Gastrocnemius medialis (tissue), 4 donors: ENCODE measurements around the gene ADH7. TPM values are rescaled to one million over a fixed set of nuclear protein-coding genes. Genes with fewer than 3 reads are reported as not detected.
A peak's percentile ranks its signal among the peaks of the same experiment; 100 is the strongest.
"Not testable (repeated sequence)": the region's sequence is repeated elsewhere in the genome, so short reads cannot be mapped to it uniquely, and the experiment has no call there.

Experiments
- ATAC-seq, 2 donors: fragments of 150-250 bp; one replicate each; pipeline ENCODE4 v1.9.1; 2016
- DNase-seq, 2 donors: peaks; one replicate each; pipeline ENCODE4 v3.0.0-alpha.2; 2019
- H3K27ac ChIP-seq, 4 donors: fragments of 200-600 bp; sonication (generic); 1 replicate in 1 of 4; 2 replicates in 3 of 4; pipeline ENCODE4 v1.5.1; 2016 to 2018; ENCODE audit warnings: mild to moderate bottlenecking in 2 of 4, moderate library complexity in 1 of 4
- H3K27me3 ChIP-seq, 3 donors: fragments of 200-600 bp; sonication (generic) in 2 of 3; 1 replicate in 1 of 3; 2 replicates in 2 of 3; pipeline versions ENCODE4 v1.5.1 to v1.6.0; 2016 to 2019; ENCODE audit warnings: mild to moderate bottlenecking in 1 of 3, moderate library complexity in 1 of 3
- H3K36me3 ChIP-seq, 2 donors: fragments of 200-600 bp; sonication (generic) in 1 of 2; one replicate each; pipeline ENCODE4 v1.5.1; 2017 to 2018
- H3K4me1 ChIP-seq, 2 donors: fragments of 200-600 bp; sonication (generic) in 1 of 2; one replicate each; pipeline ENCODE4 v1.5.1; 2016 to 2017; ENCODE audit warnings: mild to moderate bottlenecking in 2 of 2
- H3K4me3 ChIP-seq, 4 donors: fragments of 200-600 bp; sonication (generic) in 3 of 4; 1 replicate in 1 of 4; 2 replicates in 3 of 4; pipeline ENCODE4 v1.5.1; 2016 to 2019; ENCODE audit warnings: mild to moderate bottlenecking in 2 of 4
- H3K9me3 ChIP-seq, 3 donors: fragments of 200-600 bp; sonication (generic) in 2 of 3; 1 replicate in 1 of 3; 2 replicates in 2 of 3; pipeline ENCODE4 v1.5.1; 2016 to 2019
- POLR2A ChIP-seq, 2 donors: fragments of 450-650 bp; IDR thresholded peaks; one replicate each; pipeline ENCODE4 v1.6.1; 2017; ENCODE audit warnings: antibody characterized with exemption in 2 of 2, mild to moderate bottlenecking in 2 of 2, moderate library complexity in 2 of 2
- in situ Hi-C, 4 donors: fragments of 200-750 bp; cut with MboI; loops; one replicate each; pipeline versions ENCODE4 v1.15.0 to v1.8.0; 2017; ENCODE audit warnings: low sequenced_read_pairs in 4 of 4
- intact Hi-C: fragments of 100-400 bp; cut with DNase I; formaldehyde crosslinking; loops from one replicate; pipeline ENCODE4 v1.15.1; 2023; ENCODE audit warnings: low total_unique reads
- total RNA-seq, 4 donors: library from RNA; depleted of rRNA; stranded (reverse); fragments of >200 nt; gene quantifications; one replicate each; pipeline versions ENCODE4 v1.1.0 to v1.2.3, GENCODE V29; 2016
- TF ChIP-seq, protein P1 (sequence below), 5 experiments: fragments of 450-650 bp in 3 of 5; fragments of 200-600 bp in 2 of 5; sonication (generic) in 2 of 5; IDR thresholded peaks in 4 of 5; conservative IDR thresholded peaks in 1 of 5; 1 replicate in 4 of 5; 2 replicates in 1 of 5; pipeline ENCODE4 v1.5.1; 2016 to 2019; ENCODE audit warnings: antibody characterized with exemption in 5 of 5, mild to moderate bottlenecking in 3 of 5, moderate library complexity in 3 of 5

Gene ADH7
- total RNA-seq, 4 donors from 2014 or later = not detected

DNA sequence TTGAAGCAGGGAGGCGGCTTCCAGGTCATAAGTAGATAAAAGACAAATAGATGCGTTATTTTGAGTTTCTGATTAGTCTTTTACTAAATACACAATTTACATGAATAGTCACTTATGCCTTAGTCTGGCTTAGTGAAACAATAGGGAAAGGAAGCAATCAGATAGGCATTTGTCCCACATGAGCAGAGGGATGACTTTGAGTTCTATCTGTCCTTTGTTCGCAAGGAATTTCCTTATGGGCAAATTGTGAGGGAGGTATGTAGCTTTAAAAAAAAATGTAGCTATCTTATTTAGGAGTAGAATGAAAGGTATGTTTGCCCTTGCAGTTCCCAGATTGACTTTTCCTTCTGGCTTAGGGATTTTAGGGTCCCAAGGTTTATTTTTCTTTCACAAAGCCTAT is 56.3 kb downstream of the ADH7 start:
- no peak overlapping the region for H3K4me3 ChIP-seq
- in situ Hi-C loops (no loop called here), intact Hi-C loops (no loop called here)
- DNase-seq = no peak
- H3K36me3 ChIP-seq = no peaks in the 10 kb centered on the region
- H3K27me3 ChIP-seq = no peaks in the 10 kb centered on the region
- no peaks in the 10 kb centered on the region for H3K9me3 ChIP-seq
- peaks cover 0 to 4% of the 10 kb centered on the region in 2 donors for H3K4me1 ChIP-seq
- no peak overlapping the region for H3K27ac ChIP-seq
- TF ChIP-seq, protein P1, sequence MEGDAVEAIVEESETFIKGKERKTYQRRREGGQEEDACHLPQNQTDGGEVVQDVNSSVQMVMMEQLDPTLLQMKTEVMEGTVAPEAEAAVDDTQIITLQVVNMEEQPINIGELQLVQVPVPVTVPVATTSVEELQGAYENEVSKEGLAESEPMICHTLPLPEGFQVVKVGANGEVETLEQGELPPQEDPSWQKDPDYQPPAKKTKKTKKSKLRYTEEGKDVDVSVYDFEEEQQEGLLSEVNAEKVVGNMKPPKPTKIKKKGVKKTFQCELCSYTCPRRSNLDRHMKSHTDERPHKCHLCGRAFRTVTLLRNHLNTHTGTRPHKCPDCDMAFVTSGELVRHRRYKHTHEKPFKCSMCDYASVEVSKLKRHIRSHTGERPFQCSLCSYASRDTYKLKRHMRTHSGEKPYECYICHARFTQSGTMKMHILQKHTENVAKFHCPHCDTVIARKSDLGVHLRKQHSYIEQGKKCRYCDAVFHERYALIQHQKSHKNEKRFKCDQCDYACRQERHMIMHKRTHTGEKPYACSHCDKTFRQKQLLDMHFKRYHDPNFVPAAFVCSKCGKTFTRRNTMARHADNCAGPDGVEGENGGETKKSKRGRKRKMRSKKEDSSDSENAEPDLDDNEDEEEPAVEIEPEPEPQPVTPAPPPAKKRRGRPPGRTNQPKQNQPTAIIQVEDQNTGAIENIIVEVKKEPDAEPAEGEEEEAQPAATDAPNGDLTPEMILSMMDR (IDR thresholded peaks at IDR 0.05 in 4 of 5, conservative IDR thresholded peaks at IDR 0.05 in 1 of 5) = no peak
- TF ChIP-seq POLR2A (IDR thresholded peaks at IDR 0.05) = no peak
- no peak for ATAC-seq

DNA sequence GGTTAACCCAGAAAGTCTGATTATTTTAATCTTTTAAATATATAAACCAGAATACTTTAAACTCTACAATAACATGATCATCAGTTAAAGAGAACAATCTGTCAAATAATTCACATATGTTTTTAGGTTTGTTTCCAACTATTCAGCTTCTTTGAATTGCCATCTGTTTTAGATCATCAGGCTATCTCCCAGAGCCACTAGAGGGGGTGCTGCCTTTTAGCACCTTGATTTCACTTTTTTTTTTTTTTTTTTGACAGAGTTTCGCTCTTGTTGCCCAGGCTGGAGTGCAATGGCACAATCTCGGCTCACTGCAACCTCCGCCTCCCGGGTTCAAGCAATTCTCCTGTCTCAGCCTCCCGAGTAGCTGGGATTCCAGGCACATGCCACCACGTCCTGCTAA is 57.8 kb downstream of the ADH7 start:
- H3K27me3 ChIP-seq, intact Hi-C loops, H3K4me3 ChIP-seq, H3K4me1 ChIP-seq, DNase-seq, ATAC-seq, H3K36me3 ChIP-seq, in situ Hi-C loops, H3K9me3 ChIP-seq, H3K27ac ChIP-seq: not testable (repeated sequence)

DNA sequence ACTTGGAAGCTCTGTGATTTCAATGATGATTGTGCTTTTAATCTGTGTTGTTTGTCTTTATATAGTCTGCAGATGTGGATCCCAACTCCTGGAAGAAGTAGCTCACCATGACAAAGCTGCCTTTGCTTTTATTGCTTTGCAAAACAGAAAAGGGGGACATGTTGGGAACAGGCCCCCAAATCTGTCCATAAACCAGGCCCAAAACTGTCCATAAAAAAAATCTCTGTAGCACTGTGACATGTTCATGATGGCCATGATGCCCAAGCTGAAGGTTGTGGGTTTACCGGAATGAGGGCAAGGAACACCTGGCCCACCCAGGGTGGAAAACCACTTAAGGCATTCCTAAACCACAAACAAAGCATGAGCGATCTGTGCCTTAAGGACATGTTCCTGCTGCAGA is 62.7 kb downstream of the ADH7 start:
- H3K4me3 ChIP-seq, H3K27me3 ChIP-seq, DNase-seq, intact Hi-C loops, H3K27ac ChIP-seq, in situ Hi-C loops, H3K9me3 ChIP-seq, ATAC-seq, H3K36me3 ChIP-seq: not testable (repeated sequence)
- H3K4me1 ChIP-seq = peaks cover 12 to 15% of the 10 kb centered on the region in 2 donors

DNA sequence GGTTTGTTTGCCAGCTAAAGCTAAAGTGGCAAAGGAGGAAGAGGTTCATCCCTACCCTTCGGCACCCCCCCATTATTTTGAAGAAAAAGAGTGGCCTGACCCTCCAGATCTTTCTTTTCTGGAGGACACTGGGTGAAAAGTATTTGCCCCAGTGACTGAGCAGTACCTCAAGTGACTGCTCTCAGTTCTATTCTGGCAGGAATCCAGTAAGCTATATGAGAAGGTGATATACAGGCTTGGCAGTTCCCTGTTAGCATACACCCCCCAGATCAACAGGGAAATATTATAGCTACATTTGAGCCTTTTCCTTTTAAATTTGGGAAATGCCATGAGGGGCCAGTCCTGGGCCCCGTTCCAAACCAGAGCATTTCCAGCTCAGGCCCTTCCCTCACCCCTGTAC is 67.3 kb downstream of the ADH7 start:
- in situ Hi-C loops, H3K27ac ChIP-seq, H3K27me3 ChIP-seq, DNase-seq, H3K9me3 ChIP-seq, H3K4me3 ChIP-seq, intact Hi-C loops, H3K36me3 ChIP-seq: not testable (repeated sequence)
- peaks cover 12 to 15% of the 10 kb centered on the region in 2 donors for H3K4me1 ChIP-seq
- ATAC-seq = peak; percentile 80 to 82

DNA sequence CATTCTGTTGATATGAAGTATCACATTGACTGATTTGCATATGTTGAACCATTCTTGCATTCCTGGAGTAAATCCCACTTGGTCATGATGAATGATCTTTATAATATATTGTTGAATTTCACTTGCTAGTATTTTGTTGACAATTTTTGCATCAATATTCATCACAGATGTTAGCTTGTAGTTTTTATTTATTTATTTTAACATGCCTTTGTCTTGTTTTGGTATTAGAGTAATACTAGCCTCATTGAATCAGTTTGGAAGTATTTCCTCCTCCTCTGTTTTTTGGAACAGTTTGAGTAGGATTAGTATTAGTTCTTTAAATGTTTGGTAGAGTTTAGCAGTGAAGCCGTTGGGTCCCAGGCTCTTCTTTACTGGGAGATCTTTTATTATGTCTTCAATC is 68.7 kb downstream of the ADH7 start:
- intact Hi-C loops = no loop called here
- H3K27me3 ChIP-seq = no peaks in the 10 kb centered on the region
- peaks cover 15 to 20% of the 10 kb centered on the region in 2 donors for H3K4me1 ChIP-seq
- ATAC-seq (no peak), DNase-seq (no peak)
- no peaks in the 10 kb centered on the region for H3K9me3 ChIP-seq
- in situ Hi-C loops = no loop called here
- no peak overlapping the region for H3K27ac ChIP-seq
- no peak overlapping the region for H3K4me3 ChIP-seq
- TF ChIP-seq POLR2A (IDR thresholded peaks at IDR 0.05) = no peak
- TF ChIP-seq, protein P1 (IDR thresholded peaks at IDR 0.05 in 4 of 5, conservative IDR thresholded peaks at IDR 0.05 in 1 of 5) = no peak
- H3K36me3 ChIP-seq = no peaks in the 10 kb centered on the region

DNA sequence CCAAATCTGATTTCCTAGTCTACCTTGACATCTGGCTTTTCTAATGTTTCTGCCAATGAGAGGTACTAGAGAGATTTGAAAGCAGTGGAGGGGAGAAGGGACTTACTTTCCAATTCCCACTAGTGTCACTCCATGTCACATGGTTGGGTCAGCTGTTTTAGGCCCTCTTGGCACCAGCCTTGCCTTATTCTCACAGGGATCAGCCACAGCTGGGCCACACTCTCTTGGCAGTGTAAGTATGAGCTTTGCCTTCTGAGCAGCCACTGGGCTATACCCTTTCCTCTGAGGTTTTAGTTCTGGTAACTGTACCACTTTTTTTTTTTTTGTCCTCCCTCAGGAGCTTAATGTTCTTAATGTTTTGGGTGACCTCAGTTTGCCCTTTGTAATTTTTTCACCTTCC is 72.4 kb downstream of the ADH7 start:
- no peak overlapping the region for H3K4me3 ChIP-seq
- in situ Hi-C loops = no loop called here
- H3K4me1 ChIP-seq = peaks cover under 1 to 9% of the 10 kb centered on the region in 2 donors
- H3K9me3 ChIP-seq = no peaks in the 10 kb centered on the region
- DNase-seq (peak in 1 of 2 donors; percentile 54), ATAC-seq (peak; percentile 30 to 35)
- peak overlapping the region; percentile 17 to 62 (median 54) for H3K27ac ChIP-seq
- intact Hi-C loops = no loop called here
- no peak for TF ChIP-seq POLR2A (IDR thresholded peaks at IDR 0.05)
- TF ChIP-seq, protein P1 (IDR thresholded peaks at IDR 0.05 in 4 of 5, conservative IDR thresholded peaks at IDR 0.05 in 1 of 5) = no peak
- no peaks in the 10 kb centered on the region for H3K36me3 ChIP-seq
- no peaks in the 10 kb centered on the region for H3K27me3 ChIP-seq

Other genes with a start within 250 kb of the ADH7 start
- gene ADH6, start 216.1 kb downstream of the ADH7 start, total RNA-seq = under 1 TPM in 2 of 4 donors, not detected in 2; 0.16 to 0.49 TPM
- gene ADH1A, start 144.4 kb downstream of the ADH7 start, total RNA-seq = 1 to 10 TPM in 1 of 4 donors, under 1 TPM in 1, not detected in 2; 0.33 to 2.0 TPM
- 100 to 1,000 TPM in 3 of 4 donors, 10 to 100 TPM in 1; 67.9 to 167 (median 119) TPM for gene ADH1B, start 113.9 kb downstream of the ADH7 start, total RNA-seq
- 10 to 100 TPM; 16.1 to 30.6 (median 26.6) TPM for gene ADH1C, start 82.6 kb downstream of the ADH7 start, total RNA-seq
- not detected for gene C4orf17, start 75.7 kb upstream of the ADH7 start, total RNA-seq
- 1 to 10 TPM; 2.6 to 7.3 (median 5.9) TPM for gene TRMT10A, start 128.7 kb upstream of the ADH7 start, total RNA-seq
- gene MTTP, start 139.5 kb upstream of the ADH7 start, total RNA-seq = under 1 TPM in 3 of 4 donors, not detected in 1; 0.33 to 0.63 (median 0.59) TPM
- 10 to 100 TPM; 30.6 to 68.3 (median 43.6) TPM for gene C4orf54, start 222.5 kb upstream of the ADH7 start, total RNA-seq